Body of pancreas (tissue), 4 donors: Measurements from ENCODE around the gene FRRS1.

Experiments
- POLR2A ChIP-seq, 3 donors: fragments of 450-650 bp; IDR thresholded peaks; one replicate each; pipeline ENCODE4 v1.6.1; 2016; ENCODE audit warnings: antibody characterized with exemption in 3 of 3, mild to moderate bottlenecking in 2 of 3
- TF ChIP-seq, protein P1 (sequence below), 7 experiments: fragments of 450-650 bp in 4 of 7; fragments of 200-600 bp in 3 of 7; sonication (generic) in 3 of 7; IDR thresholded peaks; one replicate each; pipeline ENCODE4 v1.5.1; 2016 to 2019; ENCODE audit warnings: antibody characterized with exemption in 7 of 7

DNA sequence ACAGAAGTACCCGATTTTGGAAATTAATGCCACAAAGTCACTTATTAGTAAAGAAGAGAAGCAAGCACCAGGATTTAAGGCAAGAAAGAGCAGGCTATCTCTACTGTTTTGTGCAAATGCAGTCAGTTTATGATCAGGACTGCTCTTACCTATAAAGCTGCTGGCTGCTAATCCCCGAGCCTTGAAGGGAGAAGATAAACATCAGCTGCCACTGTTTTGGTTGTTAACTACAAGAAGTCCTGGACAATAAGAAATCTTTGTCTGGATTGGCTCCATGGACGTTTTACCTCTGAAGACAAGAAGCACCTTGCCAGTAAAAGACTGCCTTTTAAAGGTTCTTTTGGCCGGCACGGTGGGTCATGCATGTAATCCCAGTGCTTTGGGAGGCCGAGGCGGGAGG is 21.4 kb downstream of the FRRS1 start:
- no peak for TF ChIP-seq POLR2A (IDR thresholded peaks at IDR 0.05)
- TF ChIP-seq, protein P1, sequence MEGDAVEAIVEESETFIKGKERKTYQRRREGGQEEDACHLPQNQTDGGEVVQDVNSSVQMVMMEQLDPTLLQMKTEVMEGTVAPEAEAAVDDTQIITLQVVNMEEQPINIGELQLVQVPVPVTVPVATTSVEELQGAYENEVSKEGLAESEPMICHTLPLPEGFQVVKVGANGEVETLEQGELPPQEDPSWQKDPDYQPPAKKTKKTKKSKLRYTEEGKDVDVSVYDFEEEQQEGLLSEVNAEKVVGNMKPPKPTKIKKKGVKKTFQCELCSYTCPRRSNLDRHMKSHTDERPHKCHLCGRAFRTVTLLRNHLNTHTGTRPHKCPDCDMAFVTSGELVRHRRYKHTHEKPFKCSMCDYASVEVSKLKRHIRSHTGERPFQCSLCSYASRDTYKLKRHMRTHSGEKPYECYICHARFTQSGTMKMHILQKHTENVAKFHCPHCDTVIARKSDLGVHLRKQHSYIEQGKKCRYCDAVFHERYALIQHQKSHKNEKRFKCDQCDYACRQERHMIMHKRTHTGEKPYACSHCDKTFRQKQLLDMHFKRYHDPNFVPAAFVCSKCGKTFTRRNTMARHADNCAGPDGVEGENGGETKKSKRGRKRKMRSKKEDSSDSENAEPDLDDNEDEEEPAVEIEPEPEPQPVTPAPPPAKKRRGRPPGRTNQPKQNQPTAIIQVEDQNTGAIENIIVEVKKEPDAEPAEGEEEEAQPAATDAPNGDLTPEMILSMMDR (IDR thresholded peaks at IDR 0.05) = no peak
